Inflammatory macrophage (primary cell): ENCODE data around the gene HYDIN.

Source experiments
- DNase-seq, 2 donors: peaks; one replicate each; pipeline ENCODE4 v3.0.0-alpha.2; 2020 to 2022

The HYDIN gene

DNA sequence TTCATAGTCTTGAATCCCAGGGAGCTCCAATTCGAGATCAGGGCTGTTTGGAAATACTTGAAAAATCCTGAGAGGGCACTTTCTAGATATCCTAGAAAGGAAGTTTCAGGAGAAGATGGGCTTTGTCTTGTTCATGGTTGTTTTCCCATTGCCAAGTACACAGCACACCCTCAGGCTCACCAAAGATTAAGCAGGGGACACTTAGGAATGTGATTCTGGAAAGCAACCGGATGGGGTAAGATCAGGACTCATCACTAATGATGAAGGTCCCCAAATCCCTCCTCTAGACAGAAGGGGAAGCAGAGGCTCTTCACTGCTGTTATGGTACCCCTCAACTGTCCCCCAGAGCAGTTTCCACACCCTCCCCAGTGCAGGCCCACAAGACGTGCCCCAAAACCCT is 470.3 kb downstream of the HYDIN start:
- no peak for DNase-seq

DNA sequence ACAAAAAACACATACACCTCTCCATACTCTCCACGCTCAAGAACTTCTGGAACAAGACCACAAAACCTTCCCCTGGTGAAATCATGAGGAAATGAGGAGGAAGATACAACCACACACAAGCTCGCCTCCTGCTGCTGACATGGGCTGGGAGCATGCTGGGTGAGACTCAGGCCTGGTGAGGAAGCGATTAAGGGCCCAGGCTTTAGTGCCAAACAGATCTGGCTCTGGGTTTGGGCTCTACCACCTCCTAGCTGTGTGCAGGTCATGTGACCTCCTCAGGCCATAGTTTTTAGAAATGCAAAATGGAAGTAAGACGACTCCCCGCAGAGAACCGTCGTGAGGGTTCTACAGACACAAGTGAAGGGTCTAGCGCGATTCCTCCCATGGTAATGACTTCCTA is 470.9 kb downstream of the HYDIN start:
- DNase-seq: no peak

DNA sequence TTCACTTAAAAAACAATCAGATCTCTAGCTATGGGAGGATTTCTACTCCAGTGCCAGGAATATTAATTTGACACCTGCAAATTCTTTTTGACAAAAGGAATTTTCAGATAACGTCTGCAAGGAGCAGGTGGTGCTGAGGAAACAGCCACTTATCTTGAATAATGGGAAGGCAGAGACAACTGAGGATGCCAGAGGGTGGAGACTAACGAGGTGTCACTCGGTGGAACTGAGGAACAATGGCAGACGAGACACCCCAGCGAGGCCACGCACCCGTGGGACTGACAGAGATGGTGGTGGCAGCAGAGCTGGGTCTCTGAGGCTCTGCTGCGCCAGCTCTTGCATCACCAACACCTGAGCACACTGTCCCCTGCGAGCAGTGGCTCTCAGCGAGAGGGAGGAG is 471.7 kb downstream of the HYDIN start:
- DNase-seq: no peak
